Hepatocyte (in vitro differentiated cells): ENCODE data around the gene SMOC1.

ENCODE experiments used
- CTCF ChIP-seq: fragments of 200-600 bp; sonication (generic); IDR thresholded peaks from 2 replicates; pipeline ENCODE4 v1.5.1; 2016; ENCODE audit warnings: antibody characterized with exemption, mild to moderate bottlenecking; ENCODE audit not compliant: poor library complexity
- EZH2 ChIP-seq: fragments of 200-600 bp; sonication (generic); IDR thresholded peaks from 2 replicates; pipeline ENCODE4 v1.6.1; 2016; ENCODE audit warnings: antibody characterized with exemption, mild to moderate bottlenecking, borderline replicate concordance
- EZH2phosphoT487 ChIP-seq: fragments of 200-600 bp; sonication (generic); IDR thresholded peaks from one replicate; pipeline ENCODE4 v1.6.1; 2018; ENCODE audit warnings: antibody characterized with exemption, mild to moderate bottlenecking, low read depth, moderate library complexity; ENCODE audit not compliant: unreplicated experiment, severe bottlenecking

DNA sequence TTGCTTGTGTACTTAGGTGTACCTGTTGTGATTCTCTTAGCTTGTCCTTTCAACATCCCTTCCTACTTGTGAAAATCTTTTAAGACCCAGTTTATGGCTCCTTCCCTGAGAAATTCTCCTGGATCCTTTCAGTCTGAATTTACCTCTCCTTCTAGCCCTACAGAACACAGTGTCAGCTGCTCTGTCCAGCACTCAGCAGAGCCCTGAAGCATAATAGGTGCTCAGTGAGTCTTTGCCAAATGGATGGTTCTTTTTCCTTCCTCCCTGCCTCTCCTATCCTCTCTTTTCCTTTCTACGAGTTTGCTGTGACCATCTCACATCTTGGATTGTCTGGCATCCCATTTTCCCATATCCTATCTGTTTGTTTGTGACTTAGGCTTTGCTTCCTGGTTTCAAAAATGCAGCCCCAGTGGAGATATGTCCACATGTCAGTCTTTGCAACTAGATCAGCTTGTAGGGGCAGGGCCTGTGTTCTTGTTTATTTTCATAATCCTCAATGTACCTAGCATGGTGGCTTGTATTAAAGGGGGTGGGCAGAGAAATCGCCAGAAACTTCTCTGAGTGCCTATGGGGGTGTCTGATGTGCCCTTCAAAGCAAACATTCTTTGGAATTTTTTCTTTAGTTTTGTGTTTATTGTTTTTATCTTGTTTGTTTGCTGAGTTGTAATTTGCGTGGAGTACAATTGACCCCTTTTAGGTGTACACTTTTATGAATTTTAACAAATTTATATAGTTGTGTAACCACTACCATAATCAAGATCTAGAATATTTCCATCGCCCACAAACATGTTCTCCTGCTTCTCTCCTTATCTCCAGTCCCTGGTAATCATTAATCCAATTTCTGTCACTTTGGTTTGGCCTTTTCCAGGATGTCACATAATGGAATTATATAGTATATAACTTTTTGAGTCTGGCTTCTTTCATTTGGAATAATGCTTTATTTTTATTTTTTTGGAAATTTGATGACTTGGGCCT is 62.8 kb downstream of the SMOC1 start:
- no peak for TF ChIP-seq EZH2phosphoT487
- no peak for TF ChIP-seq CTCF
- TF ChIP-seq EZH2, result no peak
